Measurements from ENCODE around the gene AAK1. TPM values are rescaled to one million over a fixed set of nuclear protein-coding genes. Genes with fewer than 3 reads are reported as not detected.
"Not testable (repeated sequence)": the region's sequence is repeated elsewhere in the genome, so short reads cannot be mapped to it uniquely, and the experiment has no call there.

Gene AAK1
- total RNA-seq, 1 experiment from 2014 or later: 75.8 TPM

GRCh38 chr2:69667805-69668382 lies 24.4 kb upstream of the AAK1 start:
- ChIA-PET POLR2A (interaction anchor here (0.6 to 1.3 kb wide), 5 partner anchors 12 to 24 kb away, joined by 3 to 7 read pairs (median 4); partner anchors contain the start of gene AAK1), CTCF (no interaction called here)
- peaks cover 10% of the 10 kb centered on the region for H3K9me3 Mint-ChIP-seq (ENCODE audit: unreplicated experiment)
- no peak for TF ChIP-seq CTCF (IDR thresholded peaks at IDR 0.05; ENCODE audit: unreplicated experiment)
- DNase-seq (ENCODE audit: unreplicated experiment): peak; percentile 5
- H3K27ac Mint-ChIP-seq (ENCODE audit: low read depth, unreplicated experiment): peak overlapping the region; percentile 24
- H3K4me3 Mint-ChIP-seq (ENCODE audit: unreplicated experiment): no peak overlapping the region
- H3K27me3 Mint-ChIP-seq (ENCODE audit: insufficient read depth, unreplicated experiment): no peaks in the 10 kb centered on the region
- H3K36me3 Mint-ChIP-seq (ENCODE audit: insufficient read depth, unreplicated experiment): no peaks in the 10 kb centered on the region
- intact Hi-C loops (cut with micrococcal nuclease): no loop called here
- H3K4me1 Mint-ChIP-seq (ENCODE audit: insufficient read depth, unreplicated experiment): peaks cover 10% of the 10 kb centered on the region
- BruUV-seq (replicated peaks): no TSS peak

- Mint-ChIP-seq H3K36me3 (ENCODE audit: insufficient read depth, unreplicated experiment) (no peaks in the 10 kb centered on the region), H3K9me3 (ENCODE audit: unreplicated experiment) (peaks cover 10% of the 10 kb centered on the region), H3K27ac (ENCODE audit: low read depth, unreplicated experiment) (no peak overlapping the region), H3K4me3 (ENCODE audit: unreplicated experiment) (no peak overlapping the region), H3K27me3 (ENCODE audit: insufficient read depth, unreplicated experiment) (no peaks in the 10 kb centered on the region), H3K4me1 (ENCODE audit: insufficient read depth, unreplicated experiment) (peaks cover 10% of the 10 kb centered on the region)
- TF ChIP-seq CTCF (IDR thresholded peaks at IDR 0.05; ENCODE audit: unreplicated experiment): no peak
- ChIA-PET CTCF (interaction anchor here (0.6 kb wide), 1 partner anchor 780 kb away, joined by 5 read pairs; no protein-coding TSS in a partner anchor), POLR2A (interaction anchor here (1.1 to 1.6 kb wide), 3 partner anchors 13 to 21 kb away, joined by 3 to 7 read pairs (median 3); partner anchors contain the start of gene AAK1)
- intact Hi-C loops (cut with micrococcal nuclease): no loop called here
- no peak for DNase-seq (ENCODE audit: unreplicated experiment)
- BruUV-seq (replicated peaks): no TSS peak
Observed at GRCh38 chr2:69665152-69665551, 21.6 kb upstream of the AAK1 start.

GRCh38 chr2:69663860-69664259 lies 20.3 kb upstream of the AAK1 start:
- no peak overlapping the region for H3K27ac Mint-ChIP-seq (ENCODE audit: low read depth, unreplicated experiment)
- ChIA-PET CTCF (no interaction called here), POLR2A (interaction anchor here (0.7 kb wide), 1 partner anchor 12 kb away, joined by 3 read pairs; no protein-coding TSS in a partner anchor)
- TF ChIP-seq CTCF (IDR thresholded peaks at IDR 0.05; ENCODE audit: unreplicated experiment): no peak
- H3K36me3 Mint-ChIP-seq (ENCODE audit: insufficient read depth, unreplicated experiment): no peaks in the 10 kb centered on the region
- H3K4me3 Mint-ChIP-seq (ENCODE audit: unreplicated experiment): no peak overlapping the region
- DNase-seq (ENCODE audit: unreplicated experiment): no peak
- no TSS peak for BruUV-seq (replicated peaks)
- peaks cover 10% of the 10 kb centered on the region for H3K4me1 Mint-ChIP-seq (ENCODE audit: insufficient read depth, unreplicated experiment)
- no peaks in the 10 kb centered on the region for H3K27me3 Mint-ChIP-seq (ENCODE audit: insufficient read depth, unreplicated experiment)
- intact Hi-C loops (cut with micrococcal nuclease): no loop called here
- H3K9me3 Mint-ChIP-seq (ENCODE audit: unreplicated experiment): peaks cover 10% of the 10 kb centered on the region

GRCh38 chr2:69662547-69662946 lies 19.0 kb upstream of the AAK1 start:
- CTCF ChIA-PET: interaction anchor here (1.5 kb wide), 1 partner anchor 17 kb away, joined by 5 read pairs; no protein-coding TSS in a partner anchor
- POLR2A ChIA-PET; H3K27me3 Mint-ChIP-seq (ENCODE audit: insufficient read depth, unreplicated experiment); H3K27ac Mint-ChIP-seq (ENCODE audit: low read depth, unreplicated experiment); H3K4me1 Mint-ChIP-seq (ENCODE audit: insufficient read depth, unreplicated experiment); H3K9me3 Mint-ChIP-seq (ENCODE audit: unreplicated experiment); intact Hi-C loops (cut with micrococcal nuclease); H3K4me3 Mint-ChIP-seq (ENCODE audit: unreplicated experiment); H3K36me3 Mint-ChIP-seq (ENCODE audit: insufficient read depth, unreplicated experiment); DNase-seq (ENCODE audit: unreplicated experiment); BruUV-seq (replicated peaks): not testable (repeated sequence)

Measured in MCF 10A (cell line).